ENCODE data around the gene GALK1.

Gene GALK1

DNA sequence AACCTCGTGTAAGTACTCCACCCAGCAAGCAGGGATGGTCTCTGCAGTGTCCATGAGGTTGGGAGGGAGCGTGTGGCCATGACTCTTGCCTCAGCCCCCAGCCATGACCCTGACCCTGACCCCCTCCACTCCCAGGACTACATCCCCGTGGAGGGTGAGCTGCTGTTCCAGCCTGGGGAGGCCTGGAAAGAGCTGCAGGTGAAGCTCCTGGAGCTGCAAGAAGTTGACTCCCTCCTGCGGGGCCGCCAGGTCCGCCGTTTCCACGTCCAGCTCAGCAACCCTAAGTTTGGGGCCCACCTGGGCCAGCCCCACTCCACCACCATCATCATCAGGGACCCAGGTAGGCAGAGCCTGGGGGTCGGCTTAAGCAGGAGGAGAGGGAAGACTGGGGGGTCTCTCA, 16.3 kb downstream of the GALK1 start:
- DNase-seq = no peak

DNA sequence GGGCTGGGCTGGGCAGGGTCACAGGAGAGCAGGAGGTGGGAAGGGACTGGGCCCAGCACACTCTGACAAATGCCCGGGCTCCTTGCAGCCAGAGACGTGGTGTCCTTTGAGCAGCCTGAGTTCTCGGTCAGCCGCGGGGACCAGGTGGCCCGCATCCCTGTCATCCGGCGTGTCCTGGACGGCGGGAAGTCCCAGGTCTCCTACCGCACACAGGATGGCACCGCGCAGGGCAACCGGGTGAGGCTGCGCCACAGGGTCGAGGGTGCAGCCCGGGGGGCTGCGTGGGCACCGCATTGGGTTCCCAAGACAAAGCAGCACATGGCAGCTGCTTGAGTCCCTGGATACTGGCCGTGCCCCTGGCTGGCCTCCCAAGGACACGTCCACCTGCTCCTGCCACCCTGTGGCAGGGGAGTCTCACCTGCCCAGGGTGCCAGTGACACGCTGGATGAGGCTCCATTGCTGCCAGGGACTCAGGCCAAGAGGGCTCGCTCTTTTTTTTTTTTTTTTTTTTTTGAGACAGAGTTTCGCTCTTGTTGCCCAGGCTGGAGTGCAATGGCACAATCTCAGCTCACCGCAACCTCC, 21.3 kb downstream of the GALK1 start:
- DNase-seq = no peak

DNA sequence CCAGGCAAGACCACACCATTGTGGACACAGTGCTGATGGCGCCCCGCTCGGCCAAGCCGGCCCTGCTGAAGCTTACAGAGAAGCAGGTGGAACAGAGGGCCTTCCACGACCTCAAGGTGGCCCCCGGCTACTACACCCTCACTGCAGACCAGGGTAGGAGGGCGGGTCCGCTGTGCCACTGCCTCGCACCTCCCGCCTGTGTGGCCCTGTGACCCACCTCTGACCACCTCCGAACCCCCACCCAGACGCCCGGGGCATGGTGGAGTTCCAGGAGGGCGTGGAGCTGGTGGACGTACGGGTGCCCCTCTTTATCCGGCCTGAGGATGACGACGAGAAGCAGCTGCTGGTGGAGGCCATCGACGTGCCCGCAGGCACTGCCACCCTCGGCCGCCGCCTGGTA, 22.7 kb downstream of the GALK1 start:
- DNase-seq = no peak

DNA sequence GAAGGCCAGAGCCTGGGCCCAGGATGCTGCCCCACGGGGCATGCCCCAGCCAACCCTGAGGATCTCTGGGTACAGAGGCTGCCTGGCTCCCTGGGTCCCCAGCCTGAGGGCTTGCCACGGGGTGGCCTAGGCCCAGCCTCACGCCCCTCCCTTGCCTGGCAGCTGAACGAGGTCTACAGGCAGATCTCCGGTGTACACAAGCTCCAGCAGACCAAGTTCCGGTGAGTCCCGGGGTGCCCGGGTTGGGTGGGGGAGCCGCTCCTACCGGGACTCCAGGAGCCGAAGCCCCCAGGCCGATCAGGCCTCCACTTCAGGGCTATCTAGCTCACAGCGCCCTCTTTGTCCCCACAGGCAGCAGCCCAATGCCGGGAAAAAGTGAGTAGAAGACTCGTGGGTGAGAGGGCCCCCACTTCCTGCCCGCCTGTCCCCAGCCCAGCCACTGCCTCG, 24.3 kb downstream of the GALK1 start:
- DNase-seq = no peak

DNA sequence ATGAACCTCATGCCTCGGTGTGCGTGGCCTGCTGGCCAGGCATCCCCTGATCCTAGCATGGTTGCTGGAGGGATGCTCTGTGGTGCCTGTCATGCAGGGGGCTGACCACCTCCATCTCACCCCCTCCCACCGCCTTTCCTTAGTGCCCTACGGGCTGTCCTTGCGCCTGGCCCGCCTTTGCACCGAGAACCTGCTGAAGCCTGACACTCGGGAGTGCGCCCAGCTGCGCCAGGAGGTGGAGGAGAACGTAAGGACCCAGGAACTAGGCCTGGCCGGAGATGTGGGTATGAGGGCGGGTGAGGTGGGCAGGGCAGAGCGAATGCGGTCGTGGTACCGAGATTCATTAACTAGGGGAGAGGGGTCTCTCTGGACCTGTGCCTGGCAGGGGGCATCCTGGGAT, 24.8 kb downstream of the GALK1 start:
- DNase-seq = no peak

DNA sequence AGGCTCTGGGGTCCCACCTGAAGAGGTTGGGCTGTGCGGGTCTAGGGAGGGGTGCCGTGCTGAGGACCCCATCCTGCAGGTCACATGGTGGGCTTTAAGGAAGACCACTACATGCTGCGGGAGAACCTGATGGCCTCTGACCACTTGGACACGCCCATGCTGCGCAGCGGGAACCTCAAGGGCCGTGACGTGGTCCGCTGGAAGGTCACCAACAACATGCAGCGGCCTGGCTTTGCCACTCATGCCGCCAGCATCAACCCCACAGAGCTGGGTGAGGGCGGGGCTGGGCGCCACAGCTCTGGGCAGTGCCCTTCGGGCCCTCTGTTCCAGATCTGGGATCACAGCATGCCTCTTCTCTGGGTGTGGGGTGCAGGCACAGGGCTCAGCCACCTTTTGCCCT, 25.2 kb downstream of the GALK1 start:
- DNase-seq = no peak

DNA sequence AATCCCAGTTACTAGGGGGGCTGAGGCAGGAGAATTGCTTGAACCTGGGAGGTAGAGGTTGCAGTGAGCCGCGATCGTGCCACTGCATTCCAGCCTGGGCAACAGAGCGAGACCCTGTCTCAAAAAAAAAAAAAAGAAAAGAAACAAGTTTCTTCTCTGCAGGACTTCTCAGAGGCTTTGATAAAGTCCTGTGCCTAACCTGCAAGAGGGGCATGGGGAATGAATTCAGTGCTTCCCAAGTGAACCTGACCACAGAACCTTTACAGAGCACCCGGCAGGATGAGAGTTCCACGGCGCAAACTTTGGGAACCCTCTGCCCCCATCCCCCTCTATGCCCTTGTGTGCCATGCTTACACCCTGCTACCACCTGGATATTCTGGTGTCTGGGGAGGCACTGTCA, 25.8 kb downstream of the GALK1 start:
- DNase-seq = no peak

DNA sequence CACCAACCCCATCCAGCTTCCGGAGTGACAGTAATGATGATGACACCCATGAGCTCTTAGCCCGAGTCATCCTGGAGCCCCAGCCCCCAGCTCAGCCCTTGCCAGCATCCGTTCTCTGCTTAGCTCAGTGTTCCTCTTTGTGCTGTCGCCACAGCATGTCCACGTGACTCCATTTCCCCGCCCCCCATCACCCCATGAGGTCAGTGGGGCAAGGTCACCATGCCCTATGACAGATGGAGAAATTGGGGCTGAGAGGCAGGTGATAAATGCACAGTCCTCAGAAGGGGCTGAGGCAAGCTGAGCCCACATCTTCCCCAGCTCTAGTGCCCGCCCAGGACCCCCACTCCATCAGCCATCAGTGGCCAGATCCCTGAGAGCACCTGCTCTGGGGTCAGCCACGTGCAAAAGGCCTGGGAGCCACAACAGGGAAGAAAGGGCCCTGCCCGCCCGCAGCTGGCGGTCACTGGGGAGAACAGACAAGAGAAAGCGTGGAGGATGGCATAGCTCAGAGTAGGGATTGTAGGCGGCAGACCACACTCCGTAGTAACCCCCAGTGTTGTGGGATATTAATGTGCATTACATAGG, 26.7 kb downstream of the GALK1 start:
- no peak for DNase-seq

DNA sequence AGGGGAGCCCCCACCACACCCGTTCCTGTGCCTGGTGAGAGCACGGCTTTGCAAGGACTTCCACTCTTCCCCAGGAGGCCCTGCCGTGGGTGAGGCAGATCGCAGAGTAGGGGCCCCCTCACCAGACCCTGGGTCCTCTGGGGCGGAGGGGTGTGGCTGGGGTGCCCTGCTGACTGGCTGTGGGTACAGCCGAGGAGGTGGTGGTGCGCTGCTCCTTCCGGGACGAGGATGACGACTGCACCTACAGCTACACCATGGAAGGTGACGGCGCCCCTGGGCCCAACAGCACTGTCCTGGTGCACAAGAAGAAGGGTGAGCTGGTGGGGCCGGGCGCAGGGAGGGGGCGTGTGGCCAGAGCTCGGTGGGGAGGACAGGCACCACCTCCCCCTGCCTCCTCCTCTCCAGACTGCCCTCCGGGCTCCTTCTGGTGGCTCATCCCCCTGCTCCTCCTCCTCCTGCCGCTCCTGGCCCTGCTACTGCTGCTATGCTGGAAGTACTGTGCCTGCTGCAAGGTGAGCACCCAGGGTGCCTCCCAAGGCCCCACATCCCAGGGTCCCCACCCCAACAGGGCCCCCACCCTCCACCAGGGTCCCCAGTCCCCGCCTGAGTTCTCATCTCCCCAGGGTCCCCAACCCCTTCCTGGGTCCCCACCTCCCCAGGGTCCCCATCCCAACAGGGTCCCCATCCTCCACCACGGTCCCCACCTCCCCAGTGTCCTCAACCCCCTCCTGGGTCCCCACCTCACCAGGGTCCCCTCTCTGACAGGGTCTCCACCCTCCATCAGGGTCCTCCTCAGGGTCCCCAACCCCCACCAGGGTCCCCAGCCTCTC, 27.6 kb downstream of the GALK1 start:
- no peak for DNase-seq

DNA sequence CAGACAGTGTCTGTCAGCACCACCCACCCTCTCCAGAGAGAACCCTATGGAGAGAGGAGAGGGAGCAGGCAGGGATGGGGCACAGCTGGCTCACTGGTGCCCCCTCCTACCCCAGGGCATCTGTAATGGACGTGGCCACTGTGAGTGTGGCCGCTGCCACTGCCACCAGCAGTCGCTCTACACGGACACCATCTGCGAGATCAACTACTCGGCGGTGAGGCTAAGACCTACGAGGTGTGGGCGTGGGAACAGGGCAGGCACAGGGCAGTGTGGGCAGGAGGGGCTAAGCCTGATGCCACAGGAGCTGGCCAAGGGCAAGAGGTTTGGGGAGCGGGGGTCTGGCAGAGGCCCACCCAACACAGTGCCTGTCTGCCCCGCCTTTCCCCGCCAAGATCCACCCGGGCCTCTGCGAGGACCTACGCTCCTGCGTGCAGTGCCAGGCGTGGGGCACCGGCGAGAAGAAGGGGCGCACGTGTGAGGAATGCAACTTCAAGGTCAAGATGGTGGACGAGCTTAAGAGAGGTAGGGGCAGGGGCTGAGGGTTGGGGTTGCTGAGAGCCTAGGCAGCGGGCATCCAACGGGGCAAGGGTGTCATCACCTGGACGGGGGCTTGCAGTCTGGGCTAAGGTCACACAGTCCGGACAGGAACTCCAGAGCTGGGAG, 28.7 kb downstream of the GALK1 start:
- no peak for DNase-seq

DNA sequence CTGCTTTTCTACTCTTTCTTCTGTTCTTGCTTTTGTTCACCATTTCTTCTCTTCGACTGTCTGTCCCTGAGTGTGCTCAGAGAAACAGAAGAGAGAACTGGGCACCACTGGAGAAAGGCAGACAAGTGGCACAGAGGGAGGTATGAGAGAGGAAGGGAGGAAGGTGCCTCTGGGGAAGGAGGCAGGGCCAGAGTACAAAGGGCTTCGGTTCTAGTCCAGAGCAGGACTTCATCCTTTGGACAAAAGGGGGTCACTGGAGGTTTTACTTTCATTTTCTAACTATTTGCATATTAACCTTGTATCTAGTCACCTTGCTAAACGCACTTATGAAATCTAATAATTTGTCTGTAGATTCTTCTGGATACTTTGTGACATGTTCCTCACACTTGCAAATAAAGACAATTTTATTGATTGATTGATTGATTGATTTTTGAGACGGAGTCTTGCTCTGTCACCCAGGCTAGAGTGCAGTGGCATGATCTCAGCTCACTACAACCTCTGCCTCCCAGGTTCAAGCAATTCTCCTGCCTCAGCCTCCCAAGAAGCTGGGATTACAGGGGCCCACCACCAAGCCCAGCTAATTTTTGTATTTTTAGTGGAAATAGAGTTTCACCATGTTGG, 30.2 kb downstream of the GALK1 start:
- DNase-seq = no peak

DNA sequence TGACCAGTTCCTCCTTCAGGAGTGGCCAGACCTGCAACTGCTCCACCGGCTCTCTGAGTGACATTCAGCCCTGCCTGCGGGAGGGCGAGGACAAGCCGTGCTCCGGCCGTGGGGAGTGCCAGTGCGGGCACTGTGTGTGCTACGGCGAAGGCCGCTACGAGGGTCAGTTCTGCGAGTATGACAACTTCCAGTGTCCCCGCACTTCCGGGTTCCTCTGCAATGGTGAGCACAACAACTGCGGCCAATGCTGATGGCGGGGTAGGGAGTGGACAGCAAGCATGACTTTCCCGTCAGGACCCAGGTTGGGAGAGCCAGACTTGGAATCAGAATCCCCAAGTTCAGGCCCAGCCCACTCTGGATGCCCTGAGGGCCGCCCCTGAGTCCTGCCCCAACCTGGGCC, 31.5 kb downstream of the GALK1 start:
- DNase-seq = no peak

DNA sequence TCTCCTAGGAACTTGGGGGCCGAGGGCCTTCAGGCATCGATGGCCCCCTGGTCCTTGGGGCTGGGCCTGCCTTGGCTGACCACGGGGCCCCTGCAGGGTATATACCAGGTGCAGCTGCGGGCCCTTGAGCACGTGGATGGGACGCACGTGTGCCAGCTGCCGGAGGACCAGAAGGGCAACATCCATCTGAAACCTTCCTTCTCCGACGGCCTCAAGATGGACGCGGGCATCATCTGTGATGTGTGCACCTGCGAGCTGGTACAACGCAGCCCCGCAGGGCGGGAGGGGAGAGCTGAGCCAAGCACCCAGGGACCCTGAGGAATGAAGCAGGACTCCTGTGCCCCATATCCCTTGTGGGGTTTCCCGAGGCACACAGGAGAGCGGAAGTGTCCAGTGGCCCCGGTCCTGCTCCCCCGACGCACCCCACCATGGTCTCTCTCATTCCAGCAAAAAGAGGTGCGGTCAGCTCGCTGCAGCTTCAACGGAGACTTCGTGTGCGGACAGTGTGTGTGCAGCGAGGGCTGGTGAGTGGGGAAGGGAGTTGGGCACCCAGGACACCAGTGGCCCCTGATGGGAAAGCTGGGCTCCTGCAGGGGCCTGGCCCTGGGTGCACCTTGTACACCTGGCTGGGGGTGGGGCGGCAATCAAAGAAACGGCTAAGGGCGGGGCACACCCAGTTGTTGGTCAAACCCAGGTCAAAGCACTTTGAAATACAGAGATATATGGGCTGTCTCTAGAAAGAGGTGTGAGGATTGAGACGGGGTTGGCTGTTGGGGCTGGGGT, 33.1 kb downstream of the GALK1 start:
- no peak for DNase-seq

DNA sequence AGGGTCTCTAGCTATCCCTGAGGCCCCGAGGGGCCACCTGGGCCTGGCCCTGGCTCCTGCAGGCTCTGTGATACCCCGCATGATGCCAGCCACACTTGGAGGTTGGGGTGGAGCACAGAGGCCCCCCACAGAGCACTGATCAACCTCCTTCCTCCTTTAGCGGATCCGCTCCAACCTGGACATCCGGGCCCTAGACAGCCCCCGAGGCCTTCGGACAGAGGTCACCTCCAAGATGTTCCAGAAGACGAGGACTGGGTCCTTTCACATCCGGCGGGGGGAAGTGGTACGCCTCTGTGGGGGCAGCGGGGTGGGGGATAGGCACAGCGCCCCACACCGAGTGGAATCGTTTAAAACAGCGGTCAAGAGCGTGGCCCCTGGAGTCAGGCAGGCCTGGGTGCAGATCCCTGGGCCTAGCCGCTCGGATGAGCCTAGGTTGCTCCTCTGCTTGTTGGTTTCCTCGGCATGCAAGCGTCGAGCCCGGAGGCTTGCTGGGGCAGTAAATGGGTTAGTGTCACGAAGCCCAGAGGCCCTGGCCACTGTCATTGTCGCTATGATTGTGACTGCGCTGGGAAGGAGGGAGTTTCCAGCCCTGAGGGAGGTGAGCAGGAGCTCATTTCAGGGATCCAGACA, 33.8 kb downstream of the GALK1 start:
- DNase-seq = no peak

DNA sequence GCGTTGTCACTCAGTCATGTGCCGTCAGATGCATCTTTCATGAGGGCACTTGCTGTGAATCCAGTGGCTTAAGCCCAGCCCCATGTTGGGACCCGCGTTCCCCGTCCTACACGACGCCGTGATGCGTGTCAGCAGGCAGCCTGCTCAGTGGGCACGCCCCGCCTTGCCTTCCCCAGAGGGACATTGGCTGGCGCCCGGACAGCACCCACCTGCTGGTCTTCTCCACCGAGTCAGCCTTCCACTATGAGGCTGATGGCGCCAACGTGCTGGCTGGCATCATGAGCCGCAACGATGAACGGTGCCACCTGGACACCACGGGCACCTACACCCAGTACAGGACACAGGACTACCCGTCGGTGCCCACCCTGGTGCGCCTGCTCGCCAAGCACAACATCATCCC, 34.9 kb downstream of the GALK1 start:
- DNase-seq = no peak

DNA sequence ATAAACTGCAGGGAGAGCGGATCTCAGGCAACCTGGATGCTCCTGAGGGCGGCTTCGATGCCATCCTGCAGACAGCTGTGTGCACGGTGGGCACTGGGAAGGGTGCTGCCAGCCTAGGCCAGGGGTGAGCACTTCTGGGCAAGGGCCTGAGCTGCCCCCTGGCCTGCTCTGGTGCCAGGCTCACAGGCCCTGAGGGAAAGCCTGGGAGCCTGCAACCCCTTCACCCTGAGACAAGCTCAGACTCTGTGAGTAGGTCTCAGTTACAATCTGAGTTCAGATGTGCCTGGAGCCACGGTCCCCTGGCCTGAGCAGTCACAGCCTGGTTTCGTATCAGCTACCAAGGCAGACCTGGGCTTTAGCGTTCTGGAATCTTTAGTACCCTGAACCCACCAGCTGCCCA, 35.6 kb downstream of the GALK1 start:
- no peak for DNase-seq

DNA sequence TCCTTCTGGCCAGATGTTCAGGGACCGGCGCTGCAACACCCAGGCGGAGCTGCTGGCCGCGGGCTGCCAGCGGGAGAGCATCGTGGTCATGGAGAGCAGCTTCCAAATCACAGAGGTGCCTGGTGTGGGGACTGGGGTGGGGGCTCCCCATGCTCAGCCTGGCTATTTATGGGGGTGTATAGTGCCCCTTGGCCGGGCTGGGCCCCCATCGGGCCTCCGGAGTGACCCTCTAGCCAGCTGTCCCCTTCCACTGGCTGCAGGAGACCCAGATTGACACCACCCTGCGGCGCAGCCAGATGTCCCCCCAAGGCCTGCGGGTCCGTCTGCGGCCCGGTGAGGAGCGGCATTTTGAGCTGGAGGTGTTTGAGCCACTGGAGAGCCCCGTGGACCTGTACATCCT, 37.6 kb downstream of the GALK1 start:
- no peak for DNase-seq

DNA sequence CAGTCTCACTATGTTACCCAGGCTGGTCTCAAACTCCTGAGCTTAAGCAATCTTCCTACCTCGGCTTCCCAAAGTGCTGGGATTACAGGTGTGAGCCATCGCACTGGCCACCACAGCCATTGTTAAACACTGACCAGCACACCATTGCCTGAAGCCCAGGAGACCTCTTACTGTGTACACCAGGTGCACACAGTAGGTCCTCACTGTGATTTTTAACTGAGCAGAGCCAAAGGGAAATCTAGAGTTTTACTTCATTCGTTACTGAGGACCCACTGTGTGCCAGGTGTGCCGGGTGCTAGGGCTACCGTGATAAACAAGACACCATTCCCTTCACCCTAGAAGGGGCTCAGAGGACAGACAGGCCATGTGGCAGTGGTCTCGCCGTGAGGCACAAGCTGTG, 39.5 kb downstream of the GALK1 start:
- no peak for DNase-seq

DNA sequence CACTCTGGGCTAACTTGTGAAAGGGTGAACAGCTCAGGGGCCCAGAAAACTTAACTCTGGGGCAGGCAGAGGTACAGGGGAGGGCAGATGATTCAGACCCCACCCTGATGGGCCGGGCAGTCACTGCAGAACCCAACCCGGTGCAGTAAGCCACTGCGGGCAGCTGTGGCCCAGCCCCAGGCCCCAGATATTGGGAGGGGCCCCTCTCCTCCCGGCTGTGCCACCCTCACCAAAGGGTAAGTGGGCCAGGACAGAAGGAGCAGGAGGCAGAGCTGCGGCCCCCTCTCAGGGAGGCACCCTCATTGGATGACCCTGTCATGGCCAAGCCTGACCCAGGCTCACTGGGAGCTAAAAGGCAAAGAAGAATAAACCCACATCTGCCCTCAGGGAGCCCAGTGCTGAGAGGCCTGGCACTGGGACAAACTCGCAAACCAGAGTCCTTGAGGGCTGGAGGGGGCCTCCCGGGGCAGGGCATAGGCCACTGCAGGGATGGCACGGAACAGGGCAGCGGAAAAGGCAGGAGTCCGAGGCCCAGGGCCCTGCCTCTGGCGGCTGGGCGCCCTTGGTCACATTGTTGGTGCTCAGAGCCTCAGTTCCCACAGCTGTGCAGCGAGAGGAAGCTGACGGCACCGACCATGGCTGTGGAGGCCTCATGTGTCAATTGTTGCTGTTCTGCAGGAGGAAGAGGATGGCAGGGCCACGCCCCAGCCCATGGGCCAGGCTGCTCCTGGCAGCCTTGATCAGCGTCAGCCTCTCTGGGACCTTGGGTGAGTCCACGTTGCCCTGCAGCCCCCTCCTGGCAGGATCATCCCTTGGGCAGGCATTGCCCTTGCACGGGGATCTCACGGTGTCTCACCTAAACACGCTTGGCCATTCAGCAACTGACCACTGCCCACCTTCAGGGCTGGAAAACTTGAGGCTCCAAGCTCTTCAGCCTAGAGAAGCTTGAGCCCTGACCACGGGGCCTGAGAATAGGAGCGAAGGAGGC, 40.7 kb downstream of the GALK1 start:
- no peak for DNase-seq

DNA sequence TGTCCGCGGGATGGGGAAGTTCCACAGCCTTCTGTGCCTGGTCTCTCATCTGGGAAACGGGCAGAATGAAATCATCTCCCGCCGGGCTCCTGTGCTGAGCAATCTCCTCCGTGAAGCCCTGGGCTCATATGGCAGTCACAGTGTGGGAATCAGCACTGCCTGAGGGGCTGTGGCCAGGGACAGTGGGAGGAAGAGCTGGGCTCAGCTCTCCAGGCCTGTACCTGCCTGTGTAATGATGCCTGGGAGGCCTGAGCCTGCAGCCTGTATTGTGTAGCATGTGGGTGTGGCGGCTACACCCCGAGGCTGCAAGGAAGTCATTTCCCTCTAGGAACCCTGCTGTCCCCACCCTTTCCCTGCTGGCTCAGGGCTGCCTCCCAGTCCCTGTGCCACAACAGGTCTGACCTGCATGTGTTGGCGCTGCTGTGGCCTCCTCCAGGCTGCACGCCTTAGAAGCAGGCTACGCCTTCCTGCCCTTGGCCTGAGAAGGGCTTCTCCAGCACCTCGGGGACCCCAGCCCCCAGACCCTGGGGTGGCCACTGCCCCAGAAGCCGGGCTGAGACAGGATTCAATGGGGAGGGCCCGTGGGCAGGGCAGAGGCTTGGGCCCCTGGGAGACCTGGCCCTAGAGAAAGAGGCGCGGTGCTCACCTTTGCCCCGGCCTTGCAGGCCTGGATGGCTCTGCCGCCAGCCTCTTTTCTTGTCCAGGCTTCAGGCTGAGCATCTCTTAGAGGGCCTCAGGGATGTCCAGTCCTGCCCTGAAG, 41.6 kb downstream of the GALK1 start:
- no peak for DNase-seq

All from NCI-H2029 (cell line).